ENCODE data around the gene DDX4.
"Not testable (repeated sequence)": the region's sequence is repeated elsewhere in the genome, so short reads cannot be mapped to it uniquely, and the experiment has no call there.

Gene DDX4

DNA sequence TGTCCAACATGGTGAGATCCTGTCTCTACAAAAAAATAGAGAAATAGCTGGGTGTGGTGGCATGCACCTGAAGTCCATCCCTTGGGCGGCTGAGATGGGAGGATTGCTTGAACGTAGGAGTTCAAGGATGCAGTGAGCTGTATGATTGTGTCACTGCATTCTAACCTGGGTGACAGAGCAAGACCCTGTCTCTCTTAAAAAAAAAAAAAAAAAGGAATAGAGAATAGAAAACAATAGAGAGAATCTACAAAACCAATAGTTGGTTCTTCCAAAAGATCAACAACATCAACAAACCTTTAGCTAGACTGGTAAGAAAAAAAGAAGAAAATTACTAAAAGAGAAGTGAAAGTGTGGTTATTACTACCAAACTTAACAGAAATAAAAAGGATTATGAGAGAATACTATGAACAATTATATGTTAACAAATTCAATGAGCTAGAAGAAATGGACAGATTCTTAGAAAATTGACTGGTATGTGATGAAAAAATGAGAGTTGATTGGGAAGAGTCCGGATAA, 17.6 kb upstream of the DDX4 start:
- no peak for DNase-seq (ENCODE audit: extremely low read depth in 1 of 2, low read depth in 1 of 2)

GRCh38 chr5:55724281-55724680, 13.6 kb upstream of the DDX4 start:
- DNase-seq (ENCODE audit: extremely low read depth in 1 of 2, low read depth in 1 of 2): no peak

GRCh38 chr5:55731848-55732247, 6.0 kb upstream of the DDX4 start:
- DNase-seq (ENCODE audit: extremely low read depth in 1 of 2, low read depth in 1 of 2): no peak

DNA sequence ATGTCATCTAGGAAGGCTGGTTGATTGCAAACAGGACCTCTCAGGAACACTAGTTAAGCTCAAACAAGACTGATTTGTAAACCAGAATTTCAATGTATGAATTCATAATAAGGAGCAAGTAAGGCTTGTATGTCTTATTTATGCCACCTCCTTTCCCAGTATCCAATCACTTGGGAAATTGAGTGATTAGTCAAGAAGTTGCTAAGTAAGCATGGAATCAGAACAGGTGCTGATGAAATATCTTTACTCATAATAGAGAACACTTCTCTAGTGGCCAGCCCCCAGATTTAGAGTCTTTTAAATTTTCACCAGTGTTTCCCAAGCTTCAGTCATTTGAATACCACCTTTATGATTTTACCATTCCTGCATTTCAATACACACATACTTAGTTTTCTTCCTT, 5.3 kb upstream of the DDX4 start:
- no peak for DNase-seq (ENCODE audit: extremely low read depth in 1 of 2, low read depth in 1 of 2)

DNA sequence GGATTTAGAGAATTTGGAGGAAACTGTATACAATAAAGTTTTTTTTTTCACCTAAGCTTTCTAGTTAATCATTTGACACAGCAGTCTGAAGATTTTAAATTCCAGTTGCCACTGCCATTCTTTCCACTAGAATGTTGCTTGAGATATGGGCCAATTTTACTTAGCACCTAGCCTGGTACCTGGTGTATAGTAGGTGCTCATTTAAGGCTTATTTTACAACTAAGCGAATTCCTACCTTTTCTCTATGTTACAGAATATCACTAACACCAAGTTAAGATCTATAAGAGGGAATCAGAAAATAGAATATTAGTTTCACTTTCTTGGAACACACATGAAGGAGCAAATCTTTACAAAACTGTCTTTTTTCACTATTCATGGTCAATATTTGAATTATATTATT, 3.2 kb upstream of the DDX4 start:
- DNase-seq (ENCODE audit: extremely low read depth in 1 of 2, low read depth in 1 of 2): no peak

- DNase-seq (ENCODE audit: extremely low read depth in 1 of 2, low read depth in 1 of 2): no peak
Measured at GRCh38 chr5:55742778-55743177, 4.9 kb downstream of the DDX4 start.

DNA sequence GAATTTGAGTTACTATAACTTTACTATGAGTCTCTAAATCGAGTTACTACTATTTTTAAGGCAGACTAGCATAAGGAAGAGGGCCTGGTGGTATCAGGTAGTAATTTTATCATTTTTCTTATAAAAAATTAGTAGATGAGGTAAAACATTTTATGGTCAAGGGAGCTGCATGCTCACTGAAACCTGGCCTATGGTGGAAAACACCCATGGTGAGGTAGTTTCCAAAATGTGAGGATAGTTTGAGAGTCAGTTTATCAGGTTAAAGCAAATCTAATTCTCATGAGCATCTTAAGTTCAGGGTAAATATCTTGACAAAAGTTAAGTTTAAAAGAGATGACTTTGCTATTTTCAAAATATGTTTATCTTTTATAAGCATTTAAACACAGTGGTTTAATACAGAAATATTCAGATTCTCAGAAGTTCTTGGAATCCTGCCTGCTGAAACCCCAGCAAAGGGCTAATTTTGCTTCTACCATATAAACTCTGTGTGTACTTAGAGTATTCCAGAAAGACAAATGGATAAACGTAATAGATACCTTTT, 10.0 kb downstream of the DDX4 start:
- no peak for DNase-seq (ENCODE audit: extremely low read depth in 1 of 2, low read depth in 1 of 2)

DNA sequence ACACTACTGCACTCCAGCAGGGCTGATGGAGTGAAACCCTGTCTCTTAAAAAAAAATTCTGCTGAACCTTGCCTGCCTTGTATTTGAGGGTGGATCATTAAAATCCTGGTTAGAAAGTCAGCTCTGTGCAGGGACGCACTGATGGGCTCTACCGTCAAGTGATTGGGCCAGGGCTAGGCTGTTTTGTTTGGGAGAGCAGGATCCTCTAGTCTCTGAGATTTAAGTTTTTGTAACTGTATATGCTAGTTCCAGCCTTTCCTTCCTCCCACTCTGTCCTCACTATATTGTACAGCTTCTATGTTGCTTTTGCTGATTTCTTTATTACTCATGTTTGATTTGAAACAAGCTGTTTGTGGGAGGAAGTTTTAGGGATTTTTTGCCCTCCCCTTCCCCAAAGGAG, 11.5 kb downstream of the DDX4 start:
- no peak for DNase-seq (ENCODE audit: extremely low read depth in 1 of 2, low read depth in 1 of 2)

- DNase-seq (ENCODE audit: extremely low read depth in 1 of 2, low read depth in 1 of 2): no peak
Measured at GRCh38 chr5:55750063-55750462, 12.2 kb downstream of the DDX4 start.

DNA sequence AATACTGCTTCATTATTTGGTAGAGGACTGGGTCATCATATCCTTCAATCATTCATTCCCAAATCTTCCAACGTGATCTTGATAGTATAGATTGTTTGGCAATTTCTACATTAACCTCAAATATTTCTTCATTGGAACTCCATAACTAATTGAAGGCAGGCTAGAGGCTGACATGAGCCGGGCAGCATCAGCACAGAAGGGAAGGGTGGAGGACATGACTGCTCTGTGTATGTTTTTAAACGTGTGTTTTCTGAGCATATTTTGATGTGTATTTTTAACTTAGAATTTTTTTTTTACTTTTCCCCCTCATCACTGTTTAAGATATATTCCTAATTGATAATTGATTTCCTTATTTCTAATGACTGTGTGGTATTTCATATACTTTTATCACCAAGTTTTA, 12.6 kb downstream of the DDX4 start:
- no peak for DNase-seq (ENCODE audit: extremely low read depth in 1 of 2, low read depth in 1 of 2)

- DNase-seq (ENCODE audit: extremely low read depth in 1 of 2, low read depth in 1 of 2): no peak
Measured at GRCh38 chr5:55758231-55758630, 20.4 kb downstream of the DDX4 start.

GRCh38 chr5:55758714-55759113, 20.9 kb downstream of the DDX4 start:
- DNase-seq (ENCODE audit: extremely low read depth in 1 of 2, low read depth in 1 of 2): no peak

- DNase-seq (ENCODE audit: extremely low read depth in 1 of 2, low read depth in 1 of 2): not testable (repeated sequence)
Measured at GRCh38 chr5:55761721-55762120, 23.9 kb downstream of the DDX4 start.

DNA sequence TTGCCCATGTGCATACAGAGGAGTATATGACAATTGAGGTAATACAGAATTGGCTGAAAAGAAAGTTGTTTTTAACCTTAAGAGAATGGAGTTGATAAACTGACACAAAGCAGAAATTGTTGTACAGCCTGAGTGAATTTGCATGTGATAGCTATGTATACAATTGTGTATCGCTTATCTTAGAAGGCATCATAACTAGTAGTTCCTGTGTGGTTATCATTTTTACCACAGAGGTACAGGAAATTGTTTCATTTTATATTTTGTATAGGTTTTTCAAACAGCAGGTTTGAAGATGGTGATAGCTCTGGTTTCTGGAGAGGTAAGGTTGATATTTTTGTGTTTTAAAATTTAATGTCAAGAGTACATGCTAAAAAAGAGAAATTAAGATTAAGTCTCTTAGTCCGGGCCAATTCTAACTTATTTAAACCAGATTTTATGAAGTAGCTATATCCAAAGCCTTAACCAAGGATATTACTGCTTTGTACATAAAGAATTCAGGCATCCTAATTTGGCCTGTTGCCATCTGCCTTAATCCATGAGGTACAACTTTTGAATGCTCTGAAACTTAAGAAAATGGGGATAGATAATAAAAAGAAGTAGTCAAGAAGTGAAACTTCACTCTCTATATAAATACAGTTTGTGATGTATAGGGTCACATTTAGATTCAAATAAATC, 26.0 kb downstream of the DDX4 start:
- no peak for DNase-seq (ENCODE audit: extremely low read depth in 1 of 2, low read depth in 1 of 2)

DNA sequence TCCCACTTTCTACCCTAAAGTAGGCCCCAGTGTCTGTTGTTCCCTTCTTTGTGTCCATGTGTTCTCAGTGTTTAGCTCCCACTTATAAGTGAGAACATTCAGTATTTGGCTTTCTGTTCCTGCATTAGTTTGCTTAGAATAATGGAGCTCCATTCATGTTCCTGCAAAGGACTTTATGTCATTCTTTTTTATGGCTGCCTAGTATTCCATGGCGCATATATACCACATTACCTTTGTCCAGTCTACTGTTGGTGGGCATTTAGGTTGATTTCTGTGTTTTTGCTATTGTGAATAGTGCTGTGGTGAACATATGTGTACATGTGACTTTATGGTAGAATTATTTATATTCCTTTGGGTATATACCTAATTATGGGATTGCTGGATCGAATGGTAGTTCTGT, 30.4 kb downstream of the DDX4 start:
- DNase-seq (ENCODE audit: extremely low read depth in 1 of 2, low read depth in 1 of 2): no peak

GRCh38 chr5:55771175-55771655, 33.4 kb downstream of the DDX4 start:
- DNase-seq (ENCODE audit: extremely low read depth in 1 of 2, low read depth in 1 of 2): no peak

DNA sequence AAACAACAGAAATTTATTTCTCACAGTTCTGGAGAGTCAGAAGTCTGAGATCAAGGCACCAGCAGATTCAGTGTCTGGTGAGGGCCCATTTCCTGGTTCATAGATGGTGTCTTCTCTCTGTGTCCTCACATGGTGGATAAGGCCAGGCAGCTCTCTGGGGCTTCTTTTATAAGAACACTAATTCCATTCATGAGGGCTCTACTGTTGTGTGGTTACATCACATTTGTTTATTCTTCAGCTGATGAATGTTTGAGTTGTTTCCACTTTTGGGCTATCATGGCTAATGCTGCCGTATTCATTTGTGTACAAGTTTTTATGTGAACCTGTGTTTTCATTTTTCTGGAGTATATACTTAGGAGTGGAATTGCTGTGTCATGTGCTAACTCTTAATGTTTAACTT, 35.2 kb downstream of the DDX4 start:
- no peak for DNase-seq (ENCODE audit: extremely low read depth in 1 of 2, low read depth in 1 of 2)

DNA sequence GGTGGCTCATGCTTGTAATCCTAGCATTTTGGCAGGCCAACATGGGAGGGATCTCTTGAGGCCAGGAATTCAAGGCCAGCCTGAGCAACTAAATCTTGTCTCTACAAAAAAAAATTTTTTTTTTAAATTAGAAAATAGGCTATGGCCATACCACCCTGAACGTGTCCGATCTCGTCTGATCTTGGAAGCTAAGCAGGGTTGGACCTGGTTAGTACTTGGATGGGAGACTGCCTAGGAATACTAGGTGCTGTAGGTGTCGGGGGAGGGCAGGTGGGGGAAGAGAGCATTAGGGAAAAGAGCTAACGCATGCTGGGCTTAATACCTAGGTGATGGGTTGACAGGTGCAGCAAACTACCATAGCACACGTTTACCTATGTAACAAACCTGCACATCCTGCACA, 39.5 kb downstream of the DDX4 start:
- DNase-seq (ENCODE audit: extremely low read depth in 1 of 2, low read depth in 1 of 2): no peak

DNA sequence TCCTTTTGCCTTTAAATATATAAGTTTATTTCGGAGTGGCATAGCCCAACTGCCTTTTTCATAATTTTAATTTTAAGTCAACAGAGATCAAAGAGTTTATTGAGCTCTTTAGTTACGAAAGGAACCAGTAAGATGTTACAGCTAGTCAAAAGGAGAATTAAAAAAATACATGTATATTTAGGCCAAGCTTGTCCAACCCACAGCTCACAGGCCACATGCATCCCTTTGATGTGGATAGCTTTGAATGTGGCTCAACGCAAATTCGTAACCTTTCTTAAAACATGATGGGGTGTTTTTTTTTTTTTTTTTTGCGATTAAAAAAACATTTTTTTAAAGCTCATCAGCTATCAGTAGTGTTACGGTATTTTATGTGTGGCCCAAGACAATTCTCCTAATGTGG, 63.1 kb downstream of the DDX4 start:
- DNase-seq (ENCODE audit: extremely low read depth in 1 of 2, low read depth in 1 of 2): no peak

- DNase-seq (ENCODE audit: extremely low read depth in 1 of 2, low read depth in 1 of 2): not testable (repeated sequence)
Measured at GRCh38 chr5:55808814-55809213, 71.0 kb downstream of the DDX4 start.

- DNase-seq (ENCODE audit: extremely low read depth in 1 of 2, low read depth in 1 of 2): not testable (repeated sequence)
Measured at GRCh38 chr5:55815939-55816338, 78.1 kb downstream of the DDX4 start.

DNA sequence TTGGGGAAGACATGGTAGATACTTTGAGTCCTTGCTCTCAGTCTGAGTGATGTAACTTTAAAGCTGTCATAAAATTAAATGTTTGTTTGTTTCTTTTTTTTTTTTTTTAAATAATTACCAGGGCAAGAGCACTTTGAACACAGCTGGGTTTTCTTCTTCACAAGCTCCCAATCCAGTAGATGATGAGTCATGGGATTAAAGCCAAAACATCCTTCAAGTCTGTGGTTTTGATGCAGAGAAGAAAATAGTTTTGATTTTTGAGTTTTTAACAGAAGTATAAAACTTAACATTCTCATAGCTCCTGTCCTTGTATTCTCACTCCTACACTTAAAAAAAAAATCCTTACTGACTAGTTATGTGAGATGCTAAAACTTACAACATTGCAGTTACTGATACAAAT, 78.5 kb downstream of the DDX4 start:
- DNase-seq (ENCODE audit: extremely low read depth in 1 of 2, low read depth in 1 of 2): no peak

DNA sequence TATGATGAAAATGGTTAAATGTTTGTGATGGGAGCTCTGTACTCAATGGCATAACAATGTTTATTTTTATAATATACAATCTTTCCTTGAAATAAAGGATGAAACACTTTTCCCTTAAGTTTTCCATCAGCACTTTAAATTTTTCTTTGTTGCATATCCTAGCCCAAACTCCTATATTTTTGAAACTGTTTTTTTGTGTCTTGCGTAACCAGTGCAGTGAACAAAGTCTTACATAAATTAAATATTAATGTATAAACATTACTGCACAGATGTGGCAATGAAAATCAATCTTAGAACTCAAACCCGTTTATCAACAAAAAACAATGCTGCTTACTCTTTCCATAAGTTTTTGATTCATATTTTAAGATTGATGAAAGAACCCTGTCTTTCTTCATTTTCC, 79.2 kb downstream of the DDX4 start:
- no peak for DNase-seq (ENCODE audit: extremely low read depth in 1 of 2, low read depth in 1 of 2)
